GM21390 (cell line): ENCODE measurements around the gene KHDRBS2.

ENCODE experiments used
- ATAC-seq: cut with Tn5 transposase; IDR thresholded peaks from one replicate; pipeline ENCODE4 v1.9.1; 2021; ENCODE audit not compliant: unreplicated experiment

Gene KHDRBS2

GRCh38 chr6:62285612-62286469, at the start of gene KHDRBS2:
Gene KHDRBS2 (minus strand): TSS chr6:62286225.
- peak; percentile 100 for ATAC-seq

DNA sequence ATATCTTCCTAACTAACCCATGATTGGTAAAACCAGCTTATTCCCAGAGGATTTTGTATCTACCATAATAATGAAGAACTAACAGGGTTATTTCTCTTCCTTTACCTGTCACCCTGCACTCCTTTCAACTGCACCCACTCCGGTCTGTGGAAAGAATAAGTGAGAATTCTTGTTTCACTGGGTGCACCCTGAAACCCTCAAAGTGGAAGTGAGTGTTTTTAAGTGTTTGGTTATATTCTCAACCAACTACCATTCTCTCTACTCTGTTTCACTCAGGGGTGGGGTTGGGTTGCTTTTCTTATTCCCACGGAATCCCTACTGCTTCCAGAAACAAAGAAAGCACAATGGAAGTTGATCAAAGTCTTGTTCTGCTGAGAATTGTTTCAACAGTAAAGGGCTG, 42.6 kb upstream of the KHDRBS2 start:
- ATAC-seq: no peak

DNA sequence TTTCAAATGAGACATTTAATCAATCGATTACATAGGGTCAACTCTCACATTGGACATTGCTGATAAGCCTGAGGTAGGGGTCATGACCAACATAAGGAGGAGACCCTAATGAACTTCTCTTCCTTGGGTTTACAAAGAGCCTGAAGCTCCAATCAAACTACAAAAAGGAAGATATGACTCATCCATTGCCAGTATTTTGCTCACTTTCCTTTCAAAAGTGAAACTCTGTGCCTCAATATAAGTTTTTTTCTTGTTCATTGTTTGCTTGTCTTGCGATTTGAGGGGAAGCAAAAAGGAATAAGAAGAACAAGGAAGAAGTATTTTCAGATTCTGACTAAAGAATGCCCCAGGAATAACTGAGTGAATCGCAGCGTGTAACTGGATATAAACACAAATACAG, 38.8 kb upstream of the KHDRBS2 start:
- ATAC-seq: no peak

DNA sequence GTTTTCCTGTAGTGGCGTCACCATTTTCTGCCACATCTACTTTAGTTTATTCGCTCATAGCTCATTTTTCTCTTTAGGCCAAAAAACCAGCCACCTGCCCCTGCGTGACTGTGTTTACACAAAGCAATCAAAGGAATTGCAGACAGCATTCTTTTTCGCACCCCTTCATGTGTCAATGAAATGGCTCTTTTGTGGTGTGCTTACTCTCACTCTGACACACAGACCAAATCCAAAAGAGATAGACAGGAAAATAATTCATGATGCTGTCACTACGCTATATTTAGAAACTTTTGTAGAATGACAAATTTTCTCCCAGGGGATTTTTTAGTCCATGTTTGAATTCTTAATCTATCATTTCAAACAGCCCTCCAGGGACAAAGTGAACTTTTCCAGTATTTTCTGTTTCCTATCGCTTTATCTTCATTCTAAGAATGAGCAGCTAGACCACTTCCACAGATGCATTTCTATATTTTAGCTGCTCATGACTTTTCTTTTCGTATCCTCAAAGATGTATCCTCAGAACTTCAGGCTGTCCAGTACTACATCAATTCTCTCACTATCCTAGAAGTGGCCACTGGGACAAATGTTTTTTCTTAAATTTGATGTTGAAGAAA, 37.9 kb upstream of the KHDRBS2 start:
- no peak for ATAC-seq

DNA sequence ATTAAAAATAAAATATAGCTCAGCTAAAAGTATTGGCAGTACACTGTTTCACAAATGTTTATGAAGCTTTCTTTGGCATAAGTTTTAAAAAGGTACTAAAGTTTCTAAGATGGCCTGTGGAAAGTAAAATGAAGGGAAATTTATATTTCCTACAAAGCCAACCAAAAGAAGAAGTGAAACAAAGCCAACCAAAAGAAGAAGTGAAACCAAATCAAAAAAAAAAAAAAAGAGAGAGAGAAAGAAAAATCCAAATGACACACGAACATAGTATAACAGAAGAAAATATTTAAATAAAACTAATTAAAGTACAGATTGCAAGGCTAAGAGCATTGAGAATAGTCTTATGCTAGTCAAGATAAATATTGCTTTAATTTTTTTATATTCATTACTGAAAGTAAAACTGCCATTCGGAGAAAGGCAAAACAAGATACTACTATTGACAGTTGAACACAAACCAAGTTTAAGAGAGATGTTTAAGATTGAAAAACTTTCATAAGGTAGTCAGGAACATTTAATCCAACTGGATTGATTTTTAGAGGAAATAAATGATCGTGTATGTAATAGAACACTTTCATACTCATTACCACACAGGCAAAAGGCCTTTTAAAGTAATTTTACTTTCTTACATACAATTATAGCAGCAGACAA, 12.8 kb upstream of the KHDRBS2 start:
- ATAC-seq: peak; percentile 91

DNA sequence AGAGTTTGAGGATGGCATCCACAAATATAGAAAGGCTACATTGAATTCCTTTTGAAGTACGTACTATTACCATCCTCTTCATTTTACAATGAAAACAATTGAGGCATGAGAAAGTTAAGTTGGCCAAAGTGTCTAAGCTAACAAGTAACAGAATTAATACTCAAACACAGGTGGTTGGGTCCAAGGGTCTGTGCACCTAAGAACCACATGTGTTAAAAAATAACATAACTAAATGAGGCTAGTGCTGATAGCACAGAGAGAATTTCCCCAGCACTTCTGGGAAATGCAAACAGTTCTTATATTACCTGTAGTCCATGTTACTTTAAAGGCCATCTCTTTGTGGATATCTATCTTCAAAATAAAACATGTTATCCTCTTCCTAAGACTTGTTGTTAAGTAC, 10.5 kb upstream of the KHDRBS2 start:
- no peak for ATAC-seq

DNA sequence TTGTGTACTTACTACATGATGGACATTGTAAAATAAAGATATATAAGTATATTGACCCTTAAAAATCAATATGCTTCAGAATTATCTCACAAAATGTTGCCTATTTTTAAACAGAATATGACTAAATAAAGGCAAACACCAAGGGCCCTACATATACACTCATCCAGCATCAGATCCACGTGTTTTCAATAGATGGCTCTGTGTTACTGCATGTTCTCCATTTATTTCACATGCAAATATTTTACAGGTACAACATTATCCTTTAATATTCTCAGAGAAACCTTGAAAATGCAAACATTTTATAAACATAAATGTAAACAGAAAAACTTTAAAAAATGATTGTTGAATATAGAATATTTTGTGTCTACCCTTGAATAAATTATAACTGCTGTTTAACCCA, 2.9 kb upstream of the KHDRBS2 start:
- no peak for ATAC-seq

- ATAC-seq: no peak
Measured at GRCh38 chr6:62288562-62288961, 2.5 kb upstream of the KHDRBS2 start.

DNA sequence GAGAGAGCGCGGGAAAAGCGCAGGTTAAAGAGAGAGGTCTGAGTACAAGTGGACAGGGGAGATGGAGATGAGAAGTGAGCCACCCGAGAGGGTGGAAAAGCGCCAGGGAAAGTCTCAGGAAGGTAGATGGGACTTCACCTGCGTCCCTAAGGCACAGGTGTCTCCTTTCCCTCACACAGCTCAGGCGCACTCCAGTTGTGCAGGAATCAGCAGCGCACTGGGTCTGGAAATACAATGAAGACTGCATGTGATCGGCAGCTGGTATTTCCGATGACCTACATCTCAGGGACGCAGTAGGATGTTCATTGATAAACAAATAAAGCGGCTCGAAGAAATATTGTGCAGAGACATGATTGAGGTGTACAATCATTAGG, 432 bp upstream of the KHDRBS2 start:
- no peak for ATAC-seq

DNA sequence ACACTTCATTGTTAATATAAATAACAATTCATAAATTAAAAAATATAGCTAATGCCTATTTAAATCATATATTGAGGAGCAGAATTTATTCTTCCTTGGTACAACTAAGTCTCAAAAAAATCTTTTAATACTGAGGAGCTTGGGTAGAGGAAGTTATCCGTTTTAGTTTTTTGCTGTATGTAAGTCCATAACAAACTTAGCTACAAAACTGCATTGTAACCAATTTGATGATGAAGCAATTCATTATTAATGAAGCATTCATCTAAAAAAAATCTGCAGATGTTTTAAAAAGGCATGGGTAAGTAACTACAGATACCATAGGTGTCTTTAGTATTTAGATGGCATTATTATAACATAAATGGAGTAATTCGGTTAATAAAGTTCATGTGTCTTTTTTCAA, 1.3 kb downstream of the KHDRBS2 start:
- ATAC-seq: no peak

DNA sequence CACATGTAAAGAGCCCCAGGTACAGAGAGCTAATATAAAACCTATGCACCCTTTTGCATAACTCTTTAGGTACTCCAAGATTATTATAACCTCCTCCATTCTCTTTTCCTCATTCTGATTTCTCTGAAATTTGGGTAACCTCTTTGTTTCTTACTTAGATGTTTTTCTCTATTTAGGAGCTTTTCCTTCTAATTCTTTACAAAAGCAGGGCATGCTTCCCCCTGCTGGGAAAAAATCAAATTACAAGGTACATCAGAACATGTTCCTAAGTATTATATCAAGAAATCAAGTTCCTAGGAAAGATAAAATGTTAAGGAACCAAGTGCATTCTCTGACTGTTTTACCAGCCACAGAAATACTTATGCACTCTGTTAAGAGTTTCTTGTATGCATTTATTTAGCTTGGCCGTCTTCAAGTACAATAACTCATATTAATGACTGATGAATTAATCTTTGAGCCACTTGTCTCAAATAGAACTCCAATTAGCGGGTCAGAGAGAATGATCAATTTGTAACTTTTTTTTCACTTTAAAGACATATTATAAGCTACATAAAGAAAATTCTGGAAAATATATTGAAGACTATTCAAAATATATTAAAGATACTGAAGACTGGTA, 2.1 kb downstream of the KHDRBS2 start:
- no peak for ATAC-seq

GRCh38 chr6:62283365-62283764, 2.7 kb downstream of the KHDRBS2 start:
- no peak for ATAC-seq

- ATAC-seq: no peak
Measured at GRCh38 chr6:62280099-62280498, 5.9 kb downstream of the KHDRBS2 start.

DNA sequence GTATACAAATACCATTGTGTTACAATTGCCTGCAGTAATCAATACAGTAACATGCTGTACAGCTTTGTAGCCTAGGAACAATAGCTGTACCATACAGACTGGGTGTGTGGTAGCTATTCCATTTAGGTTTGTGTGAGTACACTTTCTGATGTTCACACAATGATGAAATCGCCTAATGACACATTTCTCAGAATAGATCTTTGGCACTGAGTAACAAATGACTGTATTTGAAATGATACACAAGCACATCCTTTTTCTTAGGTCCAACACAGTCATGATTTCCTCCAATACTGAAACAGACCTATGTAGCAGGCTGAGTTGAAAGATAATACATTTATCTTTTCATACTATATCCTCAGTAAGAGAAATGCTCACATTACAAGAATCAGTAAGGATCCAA, 13.9 kb downstream of the KHDRBS2 start:
- no peak for ATAC-seq

- ATAC-seq: no peak
Measured at GRCh38 chr6:62265906-62266525, 20.0 kb downstream of the KHDRBS2 start.

- ATAC-seq: no peak
Measured at GRCh38 chr6:62262283-62262682, 23.7 kb downstream of the KHDRBS2 start.

- ATAC-seq: no peak
Measured at GRCh38 chr6:62246087-62246486, 39.9 kb downstream of the KHDRBS2 start.

DNA sequence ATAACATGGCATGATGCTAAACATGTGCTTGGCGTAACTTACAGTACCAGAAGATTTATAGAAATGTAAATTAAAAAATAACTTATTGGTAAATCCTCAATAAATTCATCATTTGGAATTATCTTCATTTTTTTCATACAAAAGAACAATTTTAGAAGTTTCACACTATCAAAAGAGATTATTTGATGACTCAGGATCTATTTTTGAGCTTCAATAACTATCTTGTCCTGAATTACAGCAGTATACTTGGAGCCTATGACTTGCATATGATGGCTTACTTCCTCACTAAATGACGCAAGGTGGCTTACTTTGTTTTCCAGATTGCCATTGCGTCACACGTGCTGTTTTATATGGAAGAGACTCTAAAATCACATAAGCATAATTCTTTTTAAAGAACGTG, 49.2 kb downstream of the KHDRBS2 start:
- no peak for ATAC-seq

DNA sequence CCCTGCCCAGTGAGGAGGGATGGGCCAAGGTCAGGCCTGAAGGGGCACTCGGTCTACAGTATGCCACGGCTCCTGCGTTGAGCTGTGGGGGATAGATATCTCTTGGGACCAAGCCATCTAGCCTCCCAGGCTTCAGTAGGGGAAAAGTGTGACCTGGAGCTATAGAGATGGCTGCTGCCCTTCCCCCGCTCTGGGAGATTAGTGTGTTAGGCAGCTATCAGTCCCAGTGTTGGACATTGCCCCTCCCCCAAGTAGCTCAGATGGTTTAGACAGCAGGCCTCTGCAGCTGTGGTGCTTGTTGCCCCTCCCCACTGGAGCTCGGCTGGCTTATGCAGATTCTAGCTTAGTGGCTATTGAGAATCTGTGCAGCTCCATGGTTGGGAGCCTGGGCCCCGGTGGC, 56.8 kb downstream of the KHDRBS2 start:
- ATAC-seq: no peak

DNA sequence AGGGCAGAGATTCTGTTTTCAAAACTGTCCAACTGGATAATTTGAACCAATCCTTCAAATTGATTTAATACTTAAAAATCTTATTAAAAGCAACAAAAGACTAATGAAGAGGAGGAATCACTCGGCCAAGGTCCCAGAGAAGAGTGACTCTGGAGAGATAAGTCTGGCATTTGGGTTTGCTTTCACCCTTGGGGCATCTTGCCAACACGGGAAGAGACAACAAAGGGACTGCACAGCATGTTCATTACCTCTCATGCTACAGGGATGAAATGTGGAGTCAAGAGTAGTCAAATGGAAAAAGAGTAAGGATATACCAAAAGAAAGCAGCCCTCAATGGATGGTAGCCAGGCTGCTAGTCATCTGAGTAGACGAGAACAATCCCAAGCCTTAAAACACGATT, 68.2 kb downstream of the KHDRBS2 start:
- ATAC-seq: no peak

DNA sequence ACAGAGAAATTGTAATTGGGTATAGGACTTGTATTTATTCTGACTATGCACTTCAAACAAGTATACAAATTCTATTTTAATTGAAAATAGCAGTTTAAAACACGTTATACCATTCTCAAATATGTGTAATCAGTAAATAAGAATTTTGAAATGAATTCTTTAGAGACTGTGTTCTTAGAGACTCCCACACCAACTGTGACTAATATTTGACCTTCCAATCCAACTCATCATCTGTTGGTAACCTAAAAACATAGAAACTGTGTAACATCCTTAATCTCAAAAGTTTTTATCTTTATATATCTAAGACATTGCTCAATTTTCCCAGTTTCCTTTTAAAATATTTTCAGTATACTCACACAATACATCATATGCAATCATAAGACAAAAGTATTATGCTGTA, 83.9 kb downstream of the KHDRBS2 start:
- ATAC-seq: no peak
